Esophagus muscularis mucosa (tissue), 4 donors: Measurements from ENCODE around the gene SUPT4H1. TPM values are rescaled to one million over a fixed set of nuclear protein-coding genes. Genes with fewer than 3 reads are reported as not detected.

Experiments used
- DNase-seq: peaks from one replicate; pipeline ENCODE4 v3.0.0-alpha.2; 2017; ENCODE audit errors: extremely low spot score
- H3K27ac ChIP-seq, 4 donors: fragments of 200-600 bp; sonication (generic); replicated peaks in 1 of 4; 1 replicate in 3 of 4; 2 replicates in 1 of 4; pipeline ENCODE4 v1.5.1; 2016 to 2019; ENCODE audit warnings: mild to moderate bottlenecking in 1 of 4
- H3K27me3 ChIP-seq, 4 donors: fragments of 200-600 bp; sonication (generic); one replicate each; pipeline versions ENCODE4 v1.5.1 to v1.6.0; 2016 to 2019
- H3K36me3 ChIP-seq, 4 donors: fragments of 200-600 bp; sonication (generic); one replicate each; pipeline ENCODE4 v1.5.1; 2016 to 2019
- H3K4me1 ChIP-seq, 4 donors: fragments of 200-600 bp; sonication (generic); one replicate each; pipeline ENCODE4 v1.5.1; 2016 to 2019
- H3K4me3 ChIP-seq, 4 donors: fragments of 200-600 bp; sonication (generic); 1 replicate in 2 of 4; 2 replicates in 2 of 4; pipeline ENCODE4 v1.5.1; 2016 to 2019; ENCODE audit warnings: mild to moderate bottlenecking in 4 of 4, moderate library complexity in 1 of 4
- H3K9me3 ChIP-seq, 4 donors: fragments of 200-600 bp; sonication (generic); 1 replicate in 3 of 4; 2 replicates in 1 of 4; pipeline ENCODE4 v1.5.1; 2016 to 2019
- EP300 ChIP-seq: sonication (generic); formaldehyde crosslinking; IDR thresholded peaks from one replicate; pipeline ENCODE4 v1.6.1; 2017; ENCODE audit warnings: antibody characterized with exemption
- POLR2A ChIP-seq: fragments of 450-650 bp; IDR thresholded peaks from one replicate; pipeline ENCODE4 v1.6.1; 2017; ENCODE audit warnings: antibody characterized with exemption, moderate library complexity, mild to moderate bottlenecking, low read depth
- POLR2AphosphoS5 ChIP-seq, 2 donors: sonication (generic); formaldehyde crosslinking; IDR thresholded peaks; one replicate each; pipeline ENCODE4 v1.6.1; 2017; ENCODE audit warnings: antibody characterized with exemption in 2 of 2
- WGBS: methylation state at CpG from one replicate; pipeline ENCODE4 v1.1.5; 2018; 5-methylcytosine and 5-hydroxymethylcytosine counted together
- intact Hi-C: fragments of 100-400 bp; cut with DNase I; formaldehyde crosslinking; loops from one replicate; pipeline ENCODE4 v1.15.1; 2023
- total RNA-seq, 4 donors: library from RNA; depleted of rRNA; stranded (reverse); fragments of >200 nt; gene quantifications; one replicate each; pipeline versions ENCODE4 v1.1.0 to v1.2.1, GENCODE V29; 2016
- TF ChIP-seq, protein P1 (sequence below), 3 experiments: fragments of 200-600 bp in 2 of 3; fragments of 450-650 bp in 1 of 3; sonication (generic) in 2 of 3; IDR thresholded peaks; one replicate each; pipeline ENCODE4 v1.5.1; 2017 to 2019; ENCODE audit warnings: antibody characterized with exemption in 3 of 3, mild to moderate bottlenecking in 2 of 3, moderate library complexity in 1 of 3

SUPT4H1 gene
- total RNA-seq, 4 donors from 2014 or later = 35.3 to 59.6 (median 47.0) TPM

DNA sequence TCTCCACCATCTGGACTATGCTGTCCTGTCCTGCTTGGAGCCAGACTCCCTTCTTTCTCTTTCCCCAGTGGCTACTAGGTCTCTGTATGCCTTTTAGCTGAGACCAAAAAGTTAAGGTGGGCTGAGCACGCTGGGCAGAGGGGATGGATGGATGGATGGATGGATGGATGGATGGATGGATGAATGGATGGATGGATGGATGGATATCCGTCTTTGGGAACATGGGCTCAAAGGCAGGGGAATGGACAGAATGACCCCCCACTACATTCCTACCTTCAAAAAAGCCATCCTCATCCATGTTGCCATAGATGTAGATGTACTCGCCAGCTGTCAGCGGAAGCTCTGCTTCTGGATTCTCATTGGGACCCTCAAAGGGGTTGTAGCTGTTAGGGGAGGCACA, 36.3 kb downstream of the SUPT4H1 start:
- H3K27ac ChIP-seq = no peak overlapping the region
- TF ChIP-seq EP300 (no peak), POLR2A (no peak), POLR2AphosphoS5 (IDR thresholded peaks at IDR 0.05) (no peak)
- TF ChIP-seq, protein P1, sequence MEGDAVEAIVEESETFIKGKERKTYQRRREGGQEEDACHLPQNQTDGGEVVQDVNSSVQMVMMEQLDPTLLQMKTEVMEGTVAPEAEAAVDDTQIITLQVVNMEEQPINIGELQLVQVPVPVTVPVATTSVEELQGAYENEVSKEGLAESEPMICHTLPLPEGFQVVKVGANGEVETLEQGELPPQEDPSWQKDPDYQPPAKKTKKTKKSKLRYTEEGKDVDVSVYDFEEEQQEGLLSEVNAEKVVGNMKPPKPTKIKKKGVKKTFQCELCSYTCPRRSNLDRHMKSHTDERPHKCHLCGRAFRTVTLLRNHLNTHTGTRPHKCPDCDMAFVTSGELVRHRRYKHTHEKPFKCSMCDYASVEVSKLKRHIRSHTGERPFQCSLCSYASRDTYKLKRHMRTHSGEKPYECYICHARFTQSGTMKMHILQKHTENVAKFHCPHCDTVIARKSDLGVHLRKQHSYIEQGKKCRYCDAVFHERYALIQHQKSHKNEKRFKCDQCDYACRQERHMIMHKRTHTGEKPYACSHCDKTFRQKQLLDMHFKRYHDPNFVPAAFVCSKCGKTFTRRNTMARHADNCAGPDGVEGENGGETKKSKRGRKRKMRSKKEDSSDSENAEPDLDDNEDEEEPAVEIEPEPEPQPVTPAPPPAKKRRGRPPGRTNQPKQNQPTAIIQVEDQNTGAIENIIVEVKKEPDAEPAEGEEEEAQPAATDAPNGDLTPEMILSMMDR (IDR thresholded peaks at IDR 0.05) = no peak
- no peaks in the 10 kb centered on the region for H3K9me3 ChIP-seq
- intact Hi-C loops = no loop called here
- peaks cover 0 to 42% (median 9%) of the 10 kb centered on the region in 4 donors for H3K36me3 ChIP-seq
- 96% methylated on average over 4 of the region's 4 CpGs for WGBS
- no peaks in the 10 kb centered on the region for H3K27me3 ChIP-seq
- no peak for DNase-seq
- no peak overlapping the region for H3K4me3 ChIP-seq
- H3K4me1 ChIP-seq = no peaks in the 10 kb centered on the region

DNA sequence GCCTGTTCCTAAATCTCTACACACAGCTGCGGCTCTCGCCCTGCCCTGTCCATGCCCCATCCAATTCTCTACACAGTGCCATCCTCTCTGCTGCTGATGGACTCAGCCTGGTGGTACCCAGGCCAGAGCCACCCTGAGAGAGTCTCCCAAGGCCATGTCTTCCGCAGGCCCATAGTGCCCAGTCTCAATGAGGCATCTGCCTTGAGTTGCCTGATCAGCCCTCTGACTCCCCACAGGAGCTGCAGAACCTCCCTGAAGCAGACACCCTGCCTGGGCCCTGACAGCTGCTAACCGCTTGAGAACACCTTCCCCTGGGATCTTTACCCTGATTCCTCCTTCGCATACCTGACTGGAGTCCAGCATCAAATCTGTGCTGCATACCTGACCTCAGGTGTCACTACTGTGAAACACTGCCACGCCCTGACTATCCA, 36.7 kb downstream of the SUPT4H1 start:
- intact Hi-C loops = no loop called here
- Histone ChIP-seq H3K4me1 (no peaks in the 10 kb centered on the region), H3K27me3 (no peaks in the 10 kb centered on the region), H3K36me3 (peaks cover 0 to 43% (median 10%) of the 10 kb centered on the region in 4 donors), H3K27ac (no peak overlapping the region), H3K9me3 (no peaks in the 10 kb centered on the region), H3K4me3 (no peak overlapping the region)
- 95% methylated on average over 6 of the region's 6 CpGs for WGBS
- TF ChIP-seq POLR2AphosphoS5 (IDR thresholded peaks at IDR 0.05) (no peak), EP300 (no peak), POLR2A (no peak)
- TF ChIP-seq, protein P1 (IDR thresholded peaks at IDR 0.05) = no peak
- no peak for DNase-seq

DNA sequence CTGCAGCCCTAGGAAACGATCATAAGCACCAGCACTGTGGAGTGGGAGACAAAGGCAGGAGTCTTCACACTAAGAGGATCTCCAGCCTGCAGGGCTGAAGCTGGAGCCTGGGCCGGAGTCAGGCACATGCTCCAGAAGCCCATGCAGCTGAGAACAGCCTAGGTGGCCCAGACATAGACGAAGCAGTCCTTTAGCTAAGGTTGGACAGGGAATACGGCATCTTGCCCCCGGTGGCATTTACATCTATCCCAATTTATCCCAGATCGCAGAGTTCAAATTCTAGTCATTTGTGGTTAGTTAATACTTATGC, 37.3 kb downstream of the SUPT4H1 start:
- no peak for DNase-seq

DNA sequence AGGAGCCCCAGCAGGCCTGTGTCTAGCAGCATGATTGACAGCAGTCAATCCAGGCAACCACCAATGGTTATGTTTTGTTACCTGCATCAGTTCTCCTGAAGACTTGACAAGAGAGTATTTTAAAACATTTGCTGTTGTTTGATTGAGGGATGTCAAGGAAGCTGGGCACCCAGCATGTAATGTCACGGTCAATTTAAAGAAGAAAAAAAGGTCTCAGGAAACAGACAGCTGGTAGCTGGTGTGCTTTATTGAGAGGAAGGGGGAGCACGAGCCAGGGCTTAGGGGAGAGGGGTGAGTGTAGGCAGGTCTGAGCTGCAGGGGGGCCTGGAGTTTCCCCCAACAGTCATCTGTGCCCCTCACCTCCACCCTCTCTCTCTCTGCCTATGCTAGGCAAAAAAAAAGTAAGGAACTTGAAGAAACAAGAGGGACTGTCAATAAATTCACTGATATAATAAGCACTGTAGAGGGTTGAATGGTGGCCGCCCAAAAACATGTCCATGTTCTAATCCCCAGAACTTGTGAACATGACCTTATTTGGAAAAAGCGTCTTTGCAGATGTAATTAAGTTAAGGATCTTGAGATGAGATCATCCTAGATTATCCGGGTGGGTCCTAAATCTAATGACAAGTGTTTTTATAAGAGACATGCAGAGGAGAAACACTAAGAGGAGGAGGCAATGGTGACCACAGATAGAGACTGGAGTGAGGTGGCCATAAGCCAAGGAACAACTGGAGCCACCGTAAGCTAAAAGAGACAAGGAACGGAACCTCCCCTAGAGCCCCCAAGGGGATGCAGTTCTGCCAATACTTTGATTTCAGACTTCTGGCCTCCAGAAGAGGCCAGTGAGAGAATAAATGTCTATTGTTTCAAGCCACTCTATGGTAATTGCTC, 37.9 kb downstream of the SUPT4H1 start:
- WGBS = 71% methylated on average over 7 of the region's 7 CpGs
- no peaks in the 10 kb centered on the region for H3K9me3 ChIP-seq
- no peak for DNase-seq
- H3K27ac ChIP-seq = no peak overlapping the region
- no peaks in the 10 kb centered on the region for H3K4me1 ChIP-seq
- H3K4me3 ChIP-seq = no peak overlapping the region
- TF ChIP-seq EP300 (no peak), POLR2A (no peak), POLR2AphosphoS5 (IDR thresholded peaks at IDR 0.05) (no peak)
- TF ChIP-seq, protein P1 (IDR thresholded peaks at IDR 0.05) = no peak
- H3K36me3 ChIP-seq = peaks cover 0 to 49% (median 11%) of the 10 kb centered on the region in 4 donors
- intact Hi-C loops = no loop called here
- H3K27me3 ChIP-seq = no peaks in the 10 kb centered on the region

More for the DNA sequence above, 37.3 kb downstream of the SUPT4H1 start:
- Histone ChIP-seq H3K4me3 (no peak overlapping the region), H3K27ac (no peak overlapping the region), H3K36me3 (peaks cover 0 to 43% (median 12%) of the 10 kb centered on the region in 4 donors), H3K9me3 (no peaks in the 10 kb centered on the region), H3K4me1 (no peaks in the 10 kb centered on the region), H3K27me3 (no peaks in the 10 kb centered on the region)
- intact Hi-C loops = no loop called here
- no peak for TF ChIP-seq EP300
- no peak for TF ChIP-seq POLR2A
- no peak for TF ChIP-seq POLR2AphosphoS5 (IDR thresholded peaks at IDR 0.05)
- TF ChIP-seq, protein P1 (IDR thresholded peaks at IDR 0.05) = no peak
- 90% methylated on average over 6 of the region's 6 CpGs for WGBS
